Transverse colon (tissue), 4 donors: ENCODE results near the gene TRMO.

Source experiments
- POLR2A ChIP-seq: fragments of 450-650 bp; IDR thresholded peaks from one replicate; pipeline ENCODE4 v1.6.1; 2016; ENCODE audit warnings: antibody characterized with exemption, mild to moderate bottlenecking, moderate library complexity
- POLR2AphosphoS5 ChIP-seq, 3 donors: sonication (generic); formaldehyde crosslinking; IDR thresholded peaks; one replicate each; pipeline ENCODE4 v1.6.1; 2016; ENCODE audit warnings: antibody characterized with exemption in 3 of 3
- TF ChIP-seq, protein P1 (sequence below), 5 experiments: fragments of 200-600 bp in 3 of 5; fragments of 450-650 bp in 2 of 5; sonication (generic) in 3 of 5; IDR thresholded peaks; 1 replicate in 2 of 5; 2 replicates in 3 of 5; pipeline ENCODE4 v1.5.1; 2016 to 2017; ENCODE audit warnings: antibody characterized with exemption in 5 of 5, inconsistent platforms in 3 of 5, mild to moderate bottlenecking in 2 of 5, moderate library complexity in 1 of 5

DNA sequence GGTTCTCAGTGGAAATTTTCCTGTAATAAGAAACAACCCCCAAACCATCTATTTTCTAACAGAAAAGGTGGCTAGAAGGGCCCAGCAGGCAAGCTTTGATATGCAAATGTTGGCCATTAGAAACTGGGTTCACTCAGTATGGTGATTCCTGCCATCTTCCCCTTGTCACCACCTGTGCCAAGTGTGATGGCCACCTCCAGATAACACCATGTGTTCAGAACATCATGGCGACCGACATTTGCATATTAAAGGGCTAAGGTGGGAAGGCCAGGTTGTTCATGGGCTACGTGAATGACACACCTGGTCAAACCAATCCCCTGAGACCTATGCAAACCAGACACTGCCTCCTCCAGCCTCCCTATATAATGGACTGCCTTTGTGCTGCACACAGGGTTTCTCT is 48.9 kb downstream of the TRMO start:
- TF ChIP-seq POLR2A (no peak), POLR2AphosphoS5 (IDR thresholded peaks at IDR 0.05) (no peak)
- TF ChIP-seq, protein P1, sequence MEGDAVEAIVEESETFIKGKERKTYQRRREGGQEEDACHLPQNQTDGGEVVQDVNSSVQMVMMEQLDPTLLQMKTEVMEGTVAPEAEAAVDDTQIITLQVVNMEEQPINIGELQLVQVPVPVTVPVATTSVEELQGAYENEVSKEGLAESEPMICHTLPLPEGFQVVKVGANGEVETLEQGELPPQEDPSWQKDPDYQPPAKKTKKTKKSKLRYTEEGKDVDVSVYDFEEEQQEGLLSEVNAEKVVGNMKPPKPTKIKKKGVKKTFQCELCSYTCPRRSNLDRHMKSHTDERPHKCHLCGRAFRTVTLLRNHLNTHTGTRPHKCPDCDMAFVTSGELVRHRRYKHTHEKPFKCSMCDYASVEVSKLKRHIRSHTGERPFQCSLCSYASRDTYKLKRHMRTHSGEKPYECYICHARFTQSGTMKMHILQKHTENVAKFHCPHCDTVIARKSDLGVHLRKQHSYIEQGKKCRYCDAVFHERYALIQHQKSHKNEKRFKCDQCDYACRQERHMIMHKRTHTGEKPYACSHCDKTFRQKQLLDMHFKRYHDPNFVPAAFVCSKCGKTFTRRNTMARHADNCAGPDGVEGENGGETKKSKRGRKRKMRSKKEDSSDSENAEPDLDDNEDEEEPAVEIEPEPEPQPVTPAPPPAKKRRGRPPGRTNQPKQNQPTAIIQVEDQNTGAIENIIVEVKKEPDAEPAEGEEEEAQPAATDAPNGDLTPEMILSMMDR (IDR thresholded peaks at IDR 0.05): no peak
